ENCODE results near the gene FMO5. TPM values are rescaled to one million over a fixed set of nuclear protein-coding genes. Genes with fewer than 3 reads are reported as not detected.

The FMO5 gene
- total RNA-seq, 1 experiment from 2014 or later = 2.8 TPM

- peaks cover 58% of the 10 kb centered on the region for H4K20me1 ChIP-seq (ENCODE audit: low read length)
Observed at GRCh38 chr1:147246910-147247655, 21.9 kb upstream of the FMO5 start.

GRCh38 chr1:147246044-147246690 lies 21.0 kb upstream of the FMO5 start:
- Histone ChIP-seq H4K20me1 (ENCODE audit: low read length) (peaks cover 55% of the 10 kb centered on the region), H3K4me1 (ENCODE audit: insufficient read depth, low read length) (peaks cover 31% of the 10 kb centered on the region), H3K27ac (ENCODE audit: low read length) (no peak overlapping the region), H3K9me3 (ENCODE audit: low read length) (no peaks in the 10 kb centered on the region), H3K9ac (ENCODE audit: low read length) (no peak overlapping the region), H3K4me3 (ENCODE audit: low read length) (no peak overlapping the region), H3K27me3 (ENCODE audit: low read length) (no peaks in the 10 kb centered on the region), H3F3A (ENCODE audit: low read length, unreplicated experiment) (no peaks in the 10 kb centered on the region), H3K9me2 (replicated peaks; ENCODE audit: low read length) (no peaks in the 10 kb centered on the region), H3K79me2 (ENCODE audit: low read length) (peaks cover 82% of the 10 kb centered on the region), H2AFZ (ENCODE audit: low read length) (no peak overlapping the region), H3K36me3 (ENCODE audit: low read depth, low read length) (peaks cover 5% of the 10 kb centered on the region; the same call in 1 of the 2 replicates), H3K4me2 (ENCODE audit: low read length) (peak overlapping the region; percentile 17; the same call in 1 of the 2 replicates)
- intact Hi-C loops (cut with micrococcal nuclease) = no loop called here
- no peak for ATAC-seq
- POLR2A ChIA-PET (ENCODE audit: unreplicated experiment) = interaction anchor here (0.7 kb wide), 1 partner anchor 73 kb away, joined by 6 read pairs; no protein-coding TSS in a partner anchor
- CTCF ChIA-PET = no interaction called here
- no TSS peak for BruUV-seq (replicated peaks)
- TF ChIP-seq CTCF (conservative IDR thresholded peaks at IDR 0.05; ENCODE audit: low read depth, low read length) (no peak), EZH2 (IDR thresholded peaks at IDR 0.05; ENCODE audit: low read length, unreplicated experiment) (no peak), EZH2phosphoT487 (IDR thresholded peaks at IDR 0.05; ENCODE audit: borderline replicate concordance, low read length) (no peak)
- no peak for DNase-seq

More at GRCh38 chr1:147246910-147247655, 21.9 kb upstream of the FMO5 start:
- H3F3A ChIP-seq (ENCODE audit: low read length, unreplicated experiment) = no peaks in the 10 kb centered on the region
- ChIA-PET POLR2A (ENCODE audit: unreplicated experiment) (no interaction called here), CTCF (interaction anchor here (0.9 kb wide), 1 partner anchor 27 kb away, joined by 5 read pairs; no protein-coding TSS in a partner anchor)
- no peak for ATAC-seq
- H3K36me3 ChIP-seq (ENCODE audit: low read depth, low read length) = peaks cover 5% of the 10 kb centered on the region; the same call in 1 of the 2 replicates
- BruUV-seq (replicated peaks) = no TSS peak
- no peak overlapping the region for H2AFZ ChIP-seq (ENCODE audit: low read length)
- H3K4me3 ChIP-seq (ENCODE audit: low read length) = no peak overlapping the region
- peaks cover 91% of the 10 kb centered on the region for H3K79me2 ChIP-seq (ENCODE audit: low read length)
- H3K27me3 ChIP-seq (ENCODE audit: low read length) = no peaks in the 10 kb centered on the region
- TF ChIP-seq EZH2 (IDR thresholded peaks at IDR 0.05; ENCODE audit: low read length, unreplicated experiment) = no peak
- no peak for TF ChIP-seq CTCF (conservative IDR thresholded peaks at IDR 0.05; ENCODE audit: low read depth, low read length)
- TF ChIP-seq EZH2phosphoT487 (IDR thresholded peaks at IDR 0.05; ENCODE audit: borderline replicate concordance, low read length) = no peak
- no peaks in the 10 kb centered on the region for H3K9me3 ChIP-seq (ENCODE audit: low read length)
- intact Hi-C loops (cut with micrococcal nuclease) = no loop called here
- no peak overlapping the region for H3K9ac ChIP-seq (ENCODE audit: low read length)
- H3K4me2 ChIP-seq (ENCODE audit: low read length) = no peak overlapping the region
- no peak for DNase-seq
- H3K9me2 ChIP-seq (replicated peaks; ENCODE audit: low read length) = no peaks in the 10 kb centered on the region
- no peak overlapping the region for H3K27ac ChIP-seq (ENCODE audit: low read length)
- H3K4me1 ChIP-seq (ENCODE audit: insufficient read depth, low read length) = peaks cover 26% of the 10 kb centered on the region
